ENCODE measurements around the gene TBL3.
"Not testable (repeated sequence)": the region's sequence is repeated elsewhere in the genome, so short reads cannot be mapped to it uniquely, and the experiment has no call there.

TBL3 gene

DNA sequence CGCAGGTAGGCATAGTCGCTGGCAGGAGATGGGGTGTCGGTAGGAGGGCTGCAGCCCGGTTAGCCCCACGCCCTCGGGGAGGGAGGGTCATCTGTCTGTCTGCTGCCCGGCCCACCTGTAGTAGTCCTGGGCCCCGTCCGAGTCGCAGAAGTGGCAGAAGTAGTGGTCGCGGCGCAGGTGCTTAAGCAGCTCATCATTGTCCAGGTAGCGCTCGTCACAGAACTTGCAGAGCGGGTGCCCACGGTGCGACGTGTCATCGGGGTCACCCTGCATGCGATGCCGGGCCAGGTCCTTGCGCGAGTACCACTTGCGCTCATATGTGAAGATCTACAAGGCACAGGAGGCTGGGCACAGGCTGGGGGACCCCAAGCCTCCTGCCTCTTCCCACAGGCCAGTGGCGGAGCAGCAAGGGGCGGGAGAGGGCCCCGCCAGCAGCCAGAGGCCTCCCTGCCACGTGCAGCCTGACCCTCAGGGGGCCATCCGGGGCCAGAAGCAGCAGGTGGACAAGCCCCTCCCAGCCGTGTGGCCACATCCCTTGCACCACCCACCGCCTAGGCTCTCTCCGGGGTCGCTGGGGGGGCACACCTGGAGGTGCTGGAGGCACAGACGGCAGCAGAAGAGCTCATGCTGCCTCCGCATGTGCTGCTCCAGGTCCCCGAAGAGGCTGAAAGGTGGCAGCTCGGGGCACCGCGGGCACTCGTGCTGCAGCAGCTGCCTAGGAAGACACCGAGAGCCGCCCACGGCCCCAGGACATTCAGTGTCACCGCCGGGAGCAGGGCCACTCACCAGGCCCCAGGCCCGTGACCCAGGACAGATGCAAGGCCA, 30.8 kb downstream of the TBL3 start:
- no peak for DNase-seq

DNA sequence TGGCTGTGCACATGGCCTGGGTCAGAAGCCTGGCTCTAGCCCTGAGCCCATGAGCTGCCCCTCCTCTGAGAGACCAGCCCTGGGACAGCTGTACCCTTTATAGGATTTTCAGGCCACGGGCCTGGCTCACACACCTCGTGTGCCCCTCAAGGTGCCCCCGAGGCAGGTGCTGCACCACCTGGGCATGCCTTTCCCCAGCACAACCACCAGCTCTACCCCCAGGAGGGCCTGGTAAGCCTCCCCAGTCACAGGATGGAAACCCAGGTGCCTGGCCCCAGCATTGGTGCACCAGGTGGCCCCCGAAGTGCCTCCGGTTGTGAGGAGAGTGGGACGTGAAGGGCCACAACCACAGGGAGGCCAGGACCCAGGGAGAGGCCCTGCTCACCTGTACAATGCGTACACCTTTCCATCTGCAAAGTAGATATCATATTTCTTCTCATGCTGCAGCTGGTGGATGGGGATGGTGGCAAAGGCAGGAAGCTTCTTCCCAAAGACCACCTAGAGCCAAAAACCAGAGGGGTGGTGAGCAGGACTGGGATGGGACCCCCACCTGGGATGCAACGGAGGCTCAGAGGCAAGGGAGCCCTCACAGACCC, 31.5 kb downstream of the TBL3 start:
- DNase-seq: no peak

DNA sequence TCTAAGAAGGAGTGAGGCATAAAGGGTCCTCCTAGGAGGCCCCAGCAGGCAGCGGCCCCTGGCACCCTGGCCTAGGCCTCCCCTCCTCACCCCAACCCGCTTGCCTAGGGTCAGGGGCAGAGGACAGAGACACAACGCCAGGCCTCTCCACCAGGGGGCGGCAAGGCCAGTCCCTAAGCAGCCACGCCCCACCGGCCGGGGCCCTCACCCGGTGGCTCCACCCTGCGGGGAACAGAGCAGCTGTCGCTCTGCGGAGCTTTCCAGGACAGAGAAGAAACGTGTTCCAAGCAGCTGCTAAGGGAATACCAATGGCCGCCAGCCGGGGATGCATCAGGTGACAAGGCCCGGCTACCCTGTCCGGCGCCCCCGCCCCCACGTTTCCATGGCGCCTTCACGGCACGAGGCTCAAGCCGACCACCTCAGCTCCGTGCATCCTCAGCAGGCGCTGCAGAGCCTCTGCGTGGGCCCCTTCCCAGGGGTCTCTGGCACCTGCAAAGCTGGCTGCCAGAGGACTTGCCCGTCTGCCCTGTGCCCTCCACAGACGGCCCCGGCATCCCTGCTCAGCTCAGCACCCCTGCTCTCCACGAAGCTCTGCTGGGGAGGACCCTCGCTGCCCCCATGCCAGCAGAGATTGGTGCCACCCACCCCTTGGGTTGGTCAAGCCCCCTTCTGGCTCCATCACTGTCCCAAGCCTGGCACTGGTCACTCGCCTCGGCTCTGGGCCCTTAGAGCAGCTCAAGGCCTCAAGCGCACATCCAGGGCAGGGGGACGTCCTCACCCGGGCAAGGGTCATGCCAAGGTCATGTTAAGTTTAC, 32.2 kb downstream of the TBL3 start:
- DNase-seq: peak; percentile 88

DNA sequence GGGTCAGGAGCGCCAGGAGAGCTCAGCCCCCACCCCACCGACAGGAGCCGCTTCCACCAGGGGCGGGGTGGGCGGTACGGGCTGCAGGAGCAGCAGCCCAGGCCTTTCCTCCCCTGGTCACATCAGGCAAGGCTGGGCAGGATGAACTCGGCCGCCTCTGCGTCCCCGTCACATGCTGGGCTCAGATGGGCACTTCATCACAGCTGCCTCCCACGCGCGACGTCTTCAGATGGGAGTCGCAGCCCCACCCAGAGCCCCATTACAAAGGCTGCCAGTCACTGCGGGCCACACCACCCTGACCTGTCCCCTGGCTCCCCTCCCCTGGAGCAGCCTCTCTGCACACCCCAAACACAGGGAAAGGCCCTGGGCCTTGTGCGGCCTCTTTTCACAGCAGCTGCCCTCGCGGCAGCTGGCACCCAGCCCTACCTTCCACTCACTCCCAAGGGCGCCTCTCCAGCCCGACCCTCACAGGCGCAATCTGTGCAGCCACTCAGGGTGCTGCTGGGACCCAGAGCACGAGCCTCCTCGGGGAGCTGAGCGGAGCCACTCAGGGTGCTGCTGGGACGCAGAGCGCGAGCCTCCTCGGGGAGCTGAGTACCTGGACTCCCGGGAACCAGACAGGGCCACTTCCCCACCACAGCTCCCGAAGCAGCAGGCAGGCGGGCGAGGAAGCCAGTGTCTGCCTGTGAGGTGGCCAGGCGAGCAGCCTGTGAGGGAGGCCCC, 33.1 kb downstream of the TBL3 start:
- no peak for DNase-seq

DNA sequence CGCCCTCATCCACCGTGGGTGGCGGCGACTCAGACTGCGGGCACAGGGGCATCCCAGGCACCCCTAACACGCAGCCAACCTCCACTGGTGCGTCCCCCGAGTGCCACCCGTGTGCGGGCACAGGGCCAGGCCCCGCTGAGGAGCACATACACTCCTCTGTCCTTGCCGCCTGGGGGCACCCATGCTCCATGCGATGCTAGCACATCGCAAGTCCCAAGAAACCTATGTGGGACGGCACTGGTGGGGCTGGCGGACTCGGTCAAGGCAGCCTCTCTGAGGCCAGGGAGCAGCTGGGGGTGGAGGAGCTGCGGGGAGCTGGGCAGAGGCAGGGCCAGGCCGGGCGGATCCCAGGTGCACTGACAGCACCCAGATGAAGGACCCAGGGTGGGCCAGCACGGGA, 33.8 kb downstream of the TBL3 start:
- DNase-seq: no peak

DNA sequence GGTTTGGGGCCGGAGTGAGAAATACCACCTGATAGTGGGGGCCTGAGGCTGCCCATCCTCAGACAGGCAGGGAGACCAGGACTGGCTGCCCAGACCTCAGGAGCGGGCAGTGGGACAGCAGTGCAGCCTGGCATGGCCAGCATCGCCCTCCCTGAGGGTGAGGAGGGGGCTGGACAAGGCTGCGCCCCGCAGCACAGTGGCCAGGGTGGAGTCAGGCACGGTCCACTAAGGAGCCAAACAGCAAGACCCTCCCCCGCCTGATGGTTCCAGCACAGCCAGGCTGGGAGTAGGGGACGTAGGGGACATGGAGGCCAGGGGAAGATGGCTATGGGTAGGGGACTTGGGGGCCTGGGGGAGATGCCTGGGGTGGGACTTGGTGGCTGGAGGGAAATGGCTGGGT, 34.5 kb downstream of the TBL3 start:
- DNase-seq: no peak

DNA sequence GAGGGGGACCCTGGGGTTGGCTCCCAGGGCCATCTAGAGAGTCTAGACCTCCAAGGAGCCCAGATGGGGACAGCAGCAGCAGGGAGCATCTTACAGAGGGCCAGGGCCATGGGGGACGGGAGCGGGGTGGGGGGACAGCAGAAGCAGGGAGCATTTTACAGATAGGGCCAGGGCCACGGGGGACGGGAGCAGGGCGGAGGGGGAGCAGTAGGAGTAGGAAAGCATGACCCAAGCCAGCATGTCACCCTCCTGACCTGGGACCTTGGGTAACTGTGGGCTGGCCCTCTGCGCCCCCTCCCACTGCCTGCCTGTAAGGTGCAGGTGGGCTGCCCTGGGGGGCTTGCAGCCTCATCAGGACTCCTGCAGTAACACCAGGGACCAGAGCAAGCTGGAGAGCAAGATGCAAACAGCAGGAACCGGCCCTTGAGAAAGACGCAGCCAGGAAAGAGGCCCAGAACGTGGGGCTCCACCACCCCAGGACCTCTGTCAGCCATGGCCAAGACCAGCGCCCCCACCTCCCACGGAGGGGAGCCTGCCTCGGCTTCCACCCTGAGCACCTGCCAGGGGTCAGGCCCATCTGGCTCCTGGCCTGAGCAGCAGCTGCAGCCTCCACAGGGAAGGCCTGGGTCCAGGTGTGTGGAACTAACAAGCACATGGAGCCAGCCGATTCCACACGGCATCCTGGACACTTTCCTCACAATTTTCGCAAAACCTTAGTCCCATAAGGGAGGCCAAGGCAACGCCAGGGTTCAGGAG, 35.4 kb downstream of the TBL3 start:
- no peak for DNase-seq

DNA sequence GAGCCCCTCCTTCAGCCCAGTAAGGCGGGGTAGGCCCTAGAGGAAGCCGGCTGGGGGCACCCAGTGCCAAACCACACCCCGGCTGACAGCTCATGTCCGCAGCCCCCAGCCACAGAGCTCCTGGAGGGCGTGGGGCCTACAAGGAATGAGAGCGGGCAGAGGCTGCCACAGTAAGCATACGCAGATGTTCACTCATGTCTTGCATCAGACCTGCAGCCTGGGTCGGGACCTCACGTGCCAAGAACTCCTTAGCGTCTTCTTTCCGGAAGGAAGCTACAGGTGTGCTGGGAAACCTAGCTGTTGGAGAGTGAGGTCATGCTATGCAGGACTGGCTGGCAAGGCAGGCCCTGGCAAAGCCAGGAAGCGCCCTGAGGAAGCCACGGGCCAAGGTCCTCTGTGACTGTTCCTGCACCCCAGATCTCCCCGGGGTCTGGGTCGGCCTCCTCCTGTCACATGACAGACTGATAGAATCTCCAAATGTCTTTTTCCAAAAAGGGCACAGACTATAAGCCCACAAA, 36.2 kb downstream of the TBL3 start:
- no peak for DNase-seq

DNA sequence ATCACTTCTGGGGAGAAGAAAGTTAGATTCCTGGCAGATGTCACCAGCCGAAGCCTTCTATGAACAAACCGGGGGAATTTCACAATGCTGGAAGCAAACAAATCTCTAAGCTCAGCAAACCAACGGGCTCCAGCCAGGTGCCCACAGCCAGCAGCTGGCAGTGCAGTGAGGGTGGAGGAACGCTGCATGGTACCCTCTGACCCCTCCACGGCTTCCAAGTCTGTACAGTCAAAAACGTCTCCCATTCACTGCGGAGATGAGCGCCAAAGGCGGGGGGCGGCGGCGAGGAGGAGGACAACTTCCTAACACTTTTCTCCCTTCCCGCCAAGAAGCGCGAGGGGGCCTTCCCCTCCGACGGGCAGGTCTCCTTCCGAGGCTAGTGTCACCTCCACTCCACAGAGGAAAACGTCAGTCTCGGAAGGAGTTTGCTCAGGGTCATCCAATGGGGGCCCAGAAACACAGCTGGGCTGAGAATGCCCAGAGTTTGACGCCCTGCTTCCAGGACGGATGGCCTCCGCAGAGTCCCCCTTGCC, 36.8 kb downstream of the TBL3 start:
- peak; percentile 30 for DNase-seq

DNA sequence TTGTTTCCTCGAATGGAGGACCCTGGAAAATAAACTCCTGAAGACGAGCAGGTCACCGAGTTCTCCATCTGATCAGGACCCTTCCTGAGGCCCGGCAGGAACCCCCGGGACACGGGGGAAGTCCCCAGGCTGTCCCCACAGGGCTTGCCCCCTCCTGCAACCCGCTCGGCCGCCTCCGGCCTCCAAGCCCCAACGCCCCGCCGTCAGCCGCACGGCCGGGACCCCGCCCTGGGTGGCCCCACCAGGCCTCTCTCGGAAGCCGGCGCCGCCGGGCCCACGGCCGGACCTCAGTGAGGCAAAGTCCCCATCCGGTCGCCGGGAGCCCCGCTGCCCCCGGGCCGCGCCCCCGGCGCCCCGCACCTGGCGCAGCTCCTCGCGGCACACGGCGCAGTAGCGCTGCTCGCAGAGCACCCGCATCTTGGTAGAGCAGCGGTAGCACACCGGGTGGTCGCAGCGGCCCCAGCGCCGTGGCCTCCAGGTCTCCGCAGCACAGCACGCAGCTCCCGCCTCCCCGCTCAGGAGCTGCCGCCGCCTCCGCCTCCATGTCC, 37.4 kb downstream of the TBL3 start:
- no peak for DNase-seq

DNA sequence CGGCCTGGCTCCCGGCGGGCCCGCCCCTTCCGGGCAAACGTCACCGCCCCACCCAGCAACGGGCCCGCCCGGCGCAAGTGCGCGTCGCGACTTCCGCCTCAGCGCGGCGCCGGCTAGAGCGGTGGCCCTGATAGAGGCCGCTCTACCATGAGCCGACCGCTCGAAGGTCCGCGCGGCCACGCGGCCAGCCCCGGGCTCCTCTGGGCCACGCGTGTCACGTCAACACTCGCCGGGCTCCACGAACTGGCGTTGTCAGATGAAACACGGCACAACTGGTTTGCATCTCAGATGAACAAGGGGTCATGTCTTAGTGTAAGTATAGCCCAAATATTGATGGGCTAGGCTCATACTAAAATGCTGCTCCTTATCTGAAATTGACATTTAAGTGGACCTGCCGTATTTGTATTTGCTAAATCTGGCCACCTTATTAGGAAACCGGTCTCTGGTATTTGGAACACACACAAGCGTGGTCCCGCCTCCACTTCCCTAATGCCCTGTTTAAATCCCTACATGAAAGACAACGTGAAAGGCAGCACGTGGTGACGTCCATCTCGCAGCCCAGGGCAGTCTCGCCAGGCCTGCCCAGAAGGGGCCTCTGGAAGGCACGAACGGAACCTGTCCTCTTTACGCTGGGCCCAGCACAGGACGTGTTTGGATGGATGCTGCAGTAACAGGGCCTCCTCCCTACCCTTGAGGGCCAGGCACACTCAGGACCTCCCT, 38.1 kb downstream of the TBL3 start, which contains the start of gene ZNF598:
ZNF598 (minus strand) TSS at position 31 of the 720 bp plus-strand sequence.
- peak; percentile 82 for DNase-seq

DNA sequence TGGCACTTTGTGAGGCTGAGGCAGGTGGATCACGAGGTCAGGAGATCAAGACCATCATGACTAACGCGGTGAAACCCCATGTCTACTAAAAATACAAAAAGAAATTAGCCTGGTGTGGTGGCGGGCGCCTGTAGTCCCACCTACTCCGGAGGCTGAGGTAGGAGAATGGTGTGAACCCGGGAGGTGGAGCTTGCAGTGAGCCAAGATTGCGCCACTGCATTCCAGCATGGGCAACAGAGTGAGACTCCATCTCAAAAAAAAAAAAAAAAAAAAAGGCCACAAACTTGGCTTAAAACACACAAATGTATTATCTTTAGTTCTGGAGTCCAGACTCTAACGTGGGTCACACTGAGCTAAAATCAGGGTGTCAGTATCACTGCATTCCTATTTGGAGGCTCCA, 39.9 kb downstream of the TBL3 start:
- not testable (repeated sequence) for DNase-seq

DNA sequence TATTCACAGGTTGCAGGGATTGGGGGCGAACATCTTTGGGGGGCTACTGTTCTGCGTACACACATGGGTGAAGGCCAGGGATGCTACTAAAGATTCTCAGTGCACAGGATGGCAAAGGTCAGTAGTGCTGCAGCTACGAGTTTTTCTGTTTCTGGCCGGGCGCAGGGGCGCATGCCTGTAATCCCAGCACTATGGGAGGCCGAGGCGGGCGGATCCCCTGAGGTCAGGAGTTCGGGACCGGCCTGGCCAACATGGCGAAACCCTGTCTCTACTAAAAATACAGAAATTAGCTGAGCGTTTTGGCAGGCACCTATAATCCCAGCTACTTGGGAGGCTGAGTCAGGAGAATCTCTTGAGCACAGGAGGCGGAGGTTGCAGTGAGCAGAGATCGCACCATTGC, 41.7 kb downstream of the TBL3 start:
- no peak for DNase-seq

DNA sequence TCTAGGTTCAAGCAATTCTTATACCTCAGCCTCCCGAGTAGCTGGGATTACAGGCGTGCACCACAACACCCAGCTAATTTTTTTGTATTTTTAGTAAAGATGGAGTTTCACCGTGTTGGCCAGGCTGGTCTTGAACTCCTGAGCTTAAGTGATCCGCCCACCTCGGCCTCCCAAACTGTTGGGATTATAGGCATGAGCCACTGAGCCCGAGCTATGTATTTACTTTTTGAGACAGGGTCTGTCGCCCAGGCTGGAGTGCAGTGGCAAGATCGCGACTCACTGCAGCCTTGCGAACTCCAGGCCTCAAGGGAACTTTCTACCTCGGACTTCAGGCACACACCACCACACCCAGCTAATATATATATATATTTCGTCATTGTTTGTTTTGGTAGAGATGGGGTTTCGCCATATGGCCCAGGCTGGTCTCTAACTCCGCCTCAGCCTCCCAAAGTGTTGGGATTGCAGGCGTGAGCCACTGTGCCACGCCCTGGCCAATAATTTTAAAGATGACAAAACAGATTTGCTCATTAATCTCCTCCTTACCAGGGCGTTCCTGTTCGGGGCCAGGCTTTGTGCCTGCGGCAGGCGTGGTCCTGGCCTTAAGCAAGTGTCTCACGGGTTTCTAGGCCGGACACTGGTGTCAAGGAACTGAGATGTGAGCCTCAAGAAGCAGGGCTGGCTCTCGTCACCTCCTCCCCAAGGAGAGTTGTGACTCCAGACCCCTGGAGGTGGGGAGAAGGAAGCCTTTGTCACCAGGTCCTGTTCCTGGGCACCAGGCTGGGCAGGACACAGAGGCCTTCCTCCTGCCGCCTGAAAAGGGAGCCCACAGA, 43.5 kb downstream of the TBL3 start:
- no peak for DNase-seq

DNA sequence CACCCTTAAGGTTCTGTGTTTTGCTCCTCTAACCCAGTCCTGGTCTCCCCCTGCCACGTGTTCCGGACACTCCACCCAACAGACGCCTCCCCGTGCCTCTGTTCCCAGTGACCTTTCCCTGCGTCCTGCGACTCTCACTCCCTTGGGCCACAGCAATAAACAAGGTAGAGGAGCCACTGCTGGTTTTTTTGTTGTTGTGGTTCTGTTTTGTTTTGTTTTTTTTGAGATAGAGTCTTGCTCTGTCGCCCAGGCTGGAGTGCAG, 44.0 kb downstream of the TBL3 start:
- no peak for DNase-seq

DNA sequence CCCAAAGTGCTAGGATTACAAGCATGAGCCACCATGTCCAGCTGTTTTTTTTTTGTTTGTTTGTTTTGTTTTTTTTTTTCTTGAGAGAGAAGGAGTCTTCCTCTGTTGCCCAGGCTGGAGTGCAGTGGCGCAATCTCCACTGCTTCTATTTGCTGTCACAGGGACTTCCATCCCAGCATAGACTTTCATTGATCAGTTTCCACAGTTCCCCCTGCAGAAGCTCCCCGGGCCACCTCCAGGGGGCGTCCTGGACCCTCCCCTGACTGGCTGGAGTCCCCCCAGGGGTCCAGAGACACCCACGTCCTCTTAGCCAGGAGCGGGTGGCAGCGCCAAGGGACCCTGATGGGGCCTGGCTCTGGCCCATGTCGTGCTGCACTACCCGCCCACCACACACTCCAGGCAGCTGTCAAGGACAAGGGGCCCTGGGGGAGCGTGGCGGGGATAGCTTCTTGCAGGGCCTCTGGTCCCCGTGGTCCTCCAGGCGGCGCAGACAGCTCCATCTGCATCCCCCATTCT, 44.6 kb downstream of the TBL3 start:
- no peak for DNase-seq

DNA sequence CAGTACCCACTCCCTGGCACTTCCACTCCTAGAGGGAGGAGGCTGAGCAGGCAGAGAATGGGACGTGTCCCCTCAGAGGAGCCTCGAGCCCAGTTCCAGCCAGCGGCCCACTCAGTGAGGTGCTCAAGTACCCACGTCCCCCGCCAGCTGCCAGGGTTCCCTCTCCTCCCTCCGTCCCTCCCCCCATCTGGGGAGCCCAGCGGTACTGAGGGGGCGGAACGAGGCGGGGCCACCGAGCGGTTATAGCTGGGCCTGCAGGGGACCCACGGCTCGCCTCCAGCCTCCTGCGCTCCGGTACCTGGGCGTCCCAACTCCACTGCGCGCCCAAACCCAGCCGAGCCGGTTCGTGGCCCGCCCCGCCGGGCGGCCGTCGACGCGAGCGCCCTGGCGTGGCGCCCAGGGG, 47.7 kb downstream of the TBL3 start, which contains the start of gene NPW:
NPW (plus strand) TSS at position 268 of the 403 bp plus-strand sequence.
- DNase-seq: peak; percentile 43

DNA sequence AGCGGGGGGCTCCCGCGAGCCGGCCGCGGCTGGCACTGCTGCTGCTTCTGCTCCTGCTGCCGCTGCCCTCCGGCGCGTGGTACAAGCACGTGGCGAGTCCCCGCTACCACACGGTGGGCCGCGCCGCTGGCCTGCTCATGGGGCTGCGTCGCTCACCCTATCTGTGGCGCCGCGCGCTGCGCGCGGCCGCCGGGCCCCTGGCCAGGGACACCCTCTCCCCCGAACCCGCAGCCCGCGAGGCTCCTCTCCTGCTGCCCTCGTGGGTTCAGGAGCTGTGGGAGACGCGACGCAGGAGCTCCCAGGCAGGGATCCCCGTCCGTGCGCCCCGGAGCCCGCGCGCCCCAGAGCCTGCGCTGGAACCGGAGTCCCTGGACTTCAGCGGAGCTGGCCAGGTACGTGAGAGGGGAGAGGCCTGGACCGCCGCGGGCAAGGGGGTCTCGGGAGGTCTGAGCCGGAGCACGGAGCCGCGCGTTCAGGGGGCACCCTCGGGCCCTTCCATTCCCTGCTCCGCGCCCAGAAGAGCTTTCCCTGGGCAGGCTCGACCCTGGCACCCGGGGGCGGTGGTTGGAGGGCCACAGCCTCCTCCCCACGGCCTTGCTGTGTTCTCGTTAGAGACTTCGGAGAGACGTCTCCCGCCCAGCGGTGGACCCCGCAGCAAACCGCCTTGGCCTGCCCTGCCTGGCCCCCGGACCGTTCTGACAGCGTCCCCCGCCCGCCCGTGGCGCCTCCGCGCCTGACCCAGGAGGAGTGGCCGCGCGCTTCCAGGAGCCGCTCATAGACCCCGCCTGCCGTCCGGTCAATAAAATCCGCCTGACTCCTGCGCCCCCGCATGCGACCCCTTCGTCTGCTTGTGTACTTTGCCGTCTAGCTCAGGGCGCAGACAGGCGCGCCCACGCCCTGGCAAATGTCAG, 48.3 kb downstream of the TBL3 start:
- no peak for DNase-seq

DNA sequence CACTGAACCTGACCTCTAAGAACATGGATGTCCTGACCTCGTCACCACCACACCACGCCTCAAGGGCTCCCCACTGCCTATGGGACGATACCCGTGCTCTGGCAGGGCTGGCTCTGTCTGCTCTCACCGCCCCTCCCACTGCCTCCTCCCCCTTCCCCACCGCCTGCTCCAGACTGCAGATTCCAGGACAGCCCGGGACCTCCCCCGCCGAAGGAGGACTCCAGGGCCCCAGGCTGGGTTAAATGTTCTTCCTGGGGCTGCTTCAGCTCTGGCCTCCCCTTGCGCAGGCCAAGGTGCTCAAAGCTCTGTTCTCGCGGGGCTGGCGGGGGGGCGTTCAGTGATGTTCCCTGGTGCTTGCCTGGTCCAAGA, 50.9 kb downstream of the TBL3 start:
- no peak for DNase-seq
